Activated naive CD8-positive, alpha-beta T cell treated with anti-CD3 and anti-CD28 coated beads, Interleukin-2, amount 50 U/mL, for 24 hours (primary cell): ENCODE results near the gene SFT2D1.

Source experiments
- ATAC-seq: fragments of 150-1000 bp; cut with Tn5 transposase; one replicate; pipeline ENCODE4 v1.10.0; 2021
- DNase-seq: peaks from one replicate; pipeline ENCODE4 v3.0.0; 2021
- H3K27ac Mint-ChIP-seq: one replicate; pipeline ENCODE4 v1.8.0; 2021; ENCODE audit warnings: mild to moderate bottlenecking, mixed read lengths
- H3K27me3 Mint-ChIP-seq: one replicate; pipeline ENCODE4 v1.8.0; 2021; ENCODE audit warnings: mixed read lengths
- H3K36me3 Mint-ChIP-seq: one replicate; pipeline ENCODE4 v1.8.0; 2021; ENCODE audit warnings: low read depth, mixed read lengths
- H3K4me1 Mint-ChIP-seq: one replicate; pipeline ENCODE4 v1.8.0; 2021; ENCODE audit warnings: mixed read lengths
- H3K4me3 Mint-ChIP-seq: one replicate; pipeline ENCODE4 v1.8.0; 2021; ENCODE audit warnings: mild to moderate bottlenecking, moderate library complexity, mixed read lengths
- H3K9me3 Mint-ChIP-seq: one replicate; pipeline ENCODE4 v1.8.0; 2021; ENCODE audit warnings: mixed read lengths

SFT2D1 gene

DNA sequence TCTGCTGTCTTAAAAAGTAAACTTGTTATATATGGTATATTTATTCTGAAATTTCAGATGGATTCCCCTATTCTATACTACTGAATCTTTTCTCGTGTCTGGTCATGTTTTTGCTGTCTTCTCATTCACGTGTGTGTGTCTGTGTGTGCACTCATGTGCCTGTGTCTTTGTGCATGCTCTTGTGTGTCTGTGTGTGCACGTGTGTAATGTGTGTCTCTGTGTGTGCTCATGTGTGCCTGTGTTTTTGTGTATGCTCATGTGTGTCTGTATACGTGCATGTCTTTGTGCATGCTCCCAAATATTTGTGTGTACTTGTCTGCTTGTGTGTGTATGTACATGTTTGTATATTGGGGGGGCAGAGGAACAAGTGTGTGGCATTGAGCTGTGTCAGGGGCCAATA lies 68.2 kb downstream of the SFT2D1 start:
- no peak overlapping the region for H3K27ac Mint-ChIP-seq
- no peaks in the 10 kb centered on the region for H3K36me3 Mint-ChIP-seq
- ATAC-seq (no peak), DNase-seq (no peak)
- peaks cover 9% of the 10 kb centered on the region for H3K4me1 Mint-ChIP-seq
- peaks cover 4% of the 10 kb centered on the region for H3K27me3 Mint-ChIP-seq
- no peak overlapping the region for H3K4me3 Mint-ChIP-seq
- no peaks in the 10 kb centered on the region for H3K9me3 Mint-ChIP-seq

DNA sequence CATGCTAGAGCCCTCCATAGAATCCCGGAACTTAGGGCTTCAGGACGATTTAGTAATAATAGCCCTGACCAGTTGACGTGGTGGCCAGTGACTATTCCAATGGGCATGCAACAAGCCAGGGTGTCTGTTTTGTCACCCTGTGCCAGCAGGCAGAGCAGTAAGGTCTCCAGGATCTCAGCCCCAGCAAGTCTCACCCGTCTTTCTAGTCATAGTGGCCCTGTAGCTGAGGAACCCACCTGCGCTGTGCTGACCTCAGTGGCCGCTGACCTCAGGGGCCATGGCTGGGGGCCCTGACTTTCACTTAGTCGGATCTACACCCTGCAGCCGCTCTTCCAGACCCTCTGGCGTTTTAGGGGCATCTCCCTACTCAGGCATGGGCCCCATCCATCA lies 71.0 kb downstream of the SFT2D1 start:
- Mint-ChIP-seq H3K9me3 (no peaks in the 10 kb centered on the region), H3K27ac (no peak overlapping the region), H3K36me3 (no peaks in the 10 kb centered on the region), H3K27me3 (peaks cover 2% of the 10 kb centered on the region), H3K4me3 (no peak overlapping the region), H3K4me1 (peaks cover 5% of the 10 kb centered on the region)
- no peak for ATAC-seq
- no peak for DNase-seq

DNA sequence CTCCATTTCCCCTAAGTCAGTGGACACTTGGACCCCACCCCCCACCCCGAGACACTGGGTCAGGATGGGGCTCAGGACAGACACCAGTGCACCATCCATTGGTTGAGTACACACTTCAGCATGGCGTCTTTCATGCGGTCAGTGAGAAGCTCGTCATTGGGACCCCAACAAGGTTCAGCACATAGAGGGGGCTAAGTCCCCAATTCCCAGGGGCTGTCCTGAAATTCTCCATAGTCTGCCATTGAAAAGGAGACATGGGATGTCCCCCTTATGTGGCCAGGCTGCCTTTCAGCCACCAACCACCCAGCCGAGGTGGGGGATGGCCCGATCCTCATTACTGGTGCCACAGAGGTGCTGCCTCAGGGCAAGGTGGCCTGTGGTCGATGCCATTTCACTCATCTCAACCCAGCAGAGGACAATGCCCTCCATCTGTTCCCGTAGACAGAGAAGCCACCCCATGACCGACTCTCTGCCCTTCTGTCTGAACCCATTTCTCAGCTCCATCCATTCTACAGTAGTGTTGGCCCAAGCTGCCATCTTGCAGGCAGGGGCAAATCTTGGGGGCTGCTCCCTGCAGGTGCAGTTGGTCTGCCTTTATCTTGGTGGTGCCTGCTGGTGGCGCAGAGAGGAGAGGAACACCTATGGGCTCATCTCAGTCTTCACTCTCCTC lies 71.5 kb downstream of the SFT2D1 start:
- Mint-ChIP-seq H3K4me3 (no peak overlapping the region), H3K36me3 (no peaks in the 10 kb centered on the region), H3K4me1 (peaks cover 3% of the 10 kb centered on the region), H3K27me3 (peaks cover 2% of the 10 kb centered on the region), H3K27ac (no peak overlapping the region), H3K9me3 (no peaks in the 10 kb centered on the region)
- ATAC-seq (no peak), DNase-seq (no peak)
